ENCODE data around the gene ADSS1. TPM values are rescaled to one million over a fixed set of nuclear protein-coding genes. Genes with fewer than 3 reads are reported as not detected.

ADSS1 gene
- total RNA-seq, 4 donors from 2014 or later: 4.4 to 11.3 (median 7.1) TPM; not detected in 1

DNA sequence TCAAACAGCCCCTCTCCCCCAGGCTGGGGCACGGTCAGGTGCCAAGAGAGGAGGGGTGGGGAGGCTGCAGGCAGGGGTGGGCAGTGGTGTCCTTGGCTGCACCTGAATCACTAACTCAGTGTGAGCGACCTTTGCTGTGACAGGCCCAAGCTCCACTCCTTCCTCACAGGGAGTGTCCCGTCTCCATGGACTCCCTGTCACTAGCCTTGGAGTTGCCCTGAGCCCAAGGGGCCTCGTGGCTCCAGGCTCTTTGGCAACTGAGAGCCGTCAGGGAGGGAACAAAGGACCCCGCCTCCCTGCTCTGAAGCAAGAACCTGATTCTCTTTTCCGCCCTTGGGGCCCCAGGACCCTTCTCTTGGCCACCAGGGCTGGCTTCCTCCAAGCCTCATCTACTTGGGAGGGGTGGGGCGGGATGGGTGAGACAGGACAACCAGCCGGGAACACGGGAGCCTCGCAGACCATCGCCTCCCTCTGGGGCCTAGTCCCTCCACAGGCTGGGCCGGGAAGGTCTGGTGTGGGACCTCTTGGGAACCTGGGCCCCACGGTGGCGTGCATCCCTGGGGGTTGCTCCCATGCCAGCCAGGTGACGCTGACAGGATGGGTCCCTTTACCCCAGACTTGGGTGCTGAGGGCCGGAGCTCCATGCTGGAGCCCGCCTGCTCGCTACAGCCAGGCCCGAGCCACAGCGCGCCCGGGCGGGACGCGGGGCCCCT, 935 bp upstream of the ADSS1 start:
- peak; percentile 25 for DNase-seq
- peak overlapping the region in 2 of 4 donors; percentile 64 to 67 for H3K4me3 ChIP-seq

DNA sequence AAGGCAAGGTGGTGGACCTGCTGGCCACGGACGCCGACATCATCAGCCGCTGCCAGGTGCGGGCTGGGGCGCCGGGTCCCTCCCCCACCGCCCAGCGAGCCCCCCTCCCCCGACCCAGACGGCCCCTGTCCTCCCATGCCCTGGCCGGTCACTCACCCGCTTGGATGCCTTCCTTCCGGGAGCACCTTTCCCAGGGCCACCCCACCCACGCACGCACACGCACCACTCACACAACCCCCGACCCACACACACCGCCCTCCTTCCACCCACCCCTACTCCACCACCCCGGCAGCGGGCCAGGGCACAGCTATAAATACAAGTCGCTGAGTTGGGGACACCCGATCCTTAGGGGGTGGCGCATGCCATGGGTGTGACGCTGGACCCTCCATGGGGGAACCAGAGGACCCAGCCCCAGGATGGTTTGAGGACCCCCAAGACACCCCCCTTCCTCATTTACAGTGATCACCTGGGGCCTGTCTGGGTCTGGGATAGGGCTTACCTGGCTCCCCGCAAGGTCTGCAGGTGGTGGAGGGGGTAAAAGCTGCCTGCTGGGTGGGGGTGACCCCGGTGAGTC, 465 bp downstream of the ADSS1 start:
- in situ Hi-C loops (cut with MboI; ENCODE audit: low pct_ligation_motif_present in 1 of 4, low pct_unique_long_range_greater_than_20kb in 1 of 4, low sequenced_read_pairs in 3 of 4) (no loop called here), intact Hi-C loops (cut with DNase I; ENCODE audit: low total_unique reads) (no loop called here)
- H3K36me3 ChIP-seq: no peaks in the 10 kb centered on the region
- no peaks in the 10 kb centered on the region for H3K27me3 ChIP-seq
- TF ChIP-seq EP300 (IDR thresholded peaks at IDR 0.05; ENCODE audit: low read depth): no peak
- TF ChIP-seq POLR2AphosphoS5 (IDR thresholded peaks at IDR 0.05): no peak
- TF ChIP-seq, protein P1, sequence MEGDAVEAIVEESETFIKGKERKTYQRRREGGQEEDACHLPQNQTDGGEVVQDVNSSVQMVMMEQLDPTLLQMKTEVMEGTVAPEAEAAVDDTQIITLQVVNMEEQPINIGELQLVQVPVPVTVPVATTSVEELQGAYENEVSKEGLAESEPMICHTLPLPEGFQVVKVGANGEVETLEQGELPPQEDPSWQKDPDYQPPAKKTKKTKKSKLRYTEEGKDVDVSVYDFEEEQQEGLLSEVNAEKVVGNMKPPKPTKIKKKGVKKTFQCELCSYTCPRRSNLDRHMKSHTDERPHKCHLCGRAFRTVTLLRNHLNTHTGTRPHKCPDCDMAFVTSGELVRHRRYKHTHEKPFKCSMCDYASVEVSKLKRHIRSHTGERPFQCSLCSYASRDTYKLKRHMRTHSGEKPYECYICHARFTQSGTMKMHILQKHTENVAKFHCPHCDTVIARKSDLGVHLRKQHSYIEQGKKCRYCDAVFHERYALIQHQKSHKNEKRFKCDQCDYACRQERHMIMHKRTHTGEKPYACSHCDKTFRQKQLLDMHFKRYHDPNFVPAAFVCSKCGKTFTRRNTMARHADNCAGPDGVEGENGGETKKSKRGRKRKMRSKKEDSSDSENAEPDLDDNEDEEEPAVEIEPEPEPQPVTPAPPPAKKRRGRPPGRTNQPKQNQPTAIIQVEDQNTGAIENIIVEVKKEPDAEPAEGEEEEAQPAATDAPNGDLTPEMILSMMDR (IDR thresholded peaks at IDR 0.05): no peak
- WGBS, 2 donors (ENCODE audit: low coverage in 1 of 2): 4 to 40% methylated on average over 2 to 25 of the region's 27 CpGs
- H3K4me1 ChIP-seq: peaks cover 23 to 32% (median 28%) of the 10 kb centered on the region in 4 donors
- H3K9me3 ChIP-seq: no peaks in the 10 kb centered on the region
- peak; percentile 38 for DNase-seq
- peak overlapping the region; percentile 13 to 67 (median 58) for H3K4me3 ChIP-seq
- H3K27ac ChIP-seq: peak overlapping the region; percentile 45 to 82 (median 70)

More for the DNA sequence above, 935 bp upstream of the ADSS1 start:
- H3K4me1 ChIP-seq: peaks cover 23 to 32% (median 28%) of the 10 kb centered on the region in 4 donors
- H3K27me3 ChIP-seq: no peaks in the 10 kb centered on the region
- intact Hi-C loops (cut with DNase I; ENCODE audit: low total_unique reads) (no loop called here), in situ Hi-C loops (cut with MboI; ENCODE audit: low pct_ligation_motif_present in 1 of 4, low pct_unique_long_range_greater_than_20kb in 1 of 4, low sequenced_read_pairs in 3 of 4) (no loop called here)
- 48% methylated on average over 15 of the region's 26 CpGs; no CpG with 5 or more reads in 1 of the 2 donors for WGBS, 2 donors (ENCODE audit: low coverage in 1 of 2)
- TF ChIP-seq POLR2AphosphoS5 (IDR thresholded peaks at IDR 0.05) (no peak), POLR2A (IDR thresholded peaks at IDR 0.05) (no peak), EP300 (IDR thresholded peaks at IDR 0.05; ENCODE audit: low read depth) (no peak)
- TF ChIP-seq, protein P1 (IDR thresholded peaks at IDR 0.05): no peak
- no peaks in the 10 kb centered on the region for H3K9me3 ChIP-seq
- H3K27ac ChIP-seq: peak overlapping the region; percentile 45 to 82 (median 70)
- no peaks in the 10 kb centered on the region for H3K36me3 ChIP-seq

DNA sequence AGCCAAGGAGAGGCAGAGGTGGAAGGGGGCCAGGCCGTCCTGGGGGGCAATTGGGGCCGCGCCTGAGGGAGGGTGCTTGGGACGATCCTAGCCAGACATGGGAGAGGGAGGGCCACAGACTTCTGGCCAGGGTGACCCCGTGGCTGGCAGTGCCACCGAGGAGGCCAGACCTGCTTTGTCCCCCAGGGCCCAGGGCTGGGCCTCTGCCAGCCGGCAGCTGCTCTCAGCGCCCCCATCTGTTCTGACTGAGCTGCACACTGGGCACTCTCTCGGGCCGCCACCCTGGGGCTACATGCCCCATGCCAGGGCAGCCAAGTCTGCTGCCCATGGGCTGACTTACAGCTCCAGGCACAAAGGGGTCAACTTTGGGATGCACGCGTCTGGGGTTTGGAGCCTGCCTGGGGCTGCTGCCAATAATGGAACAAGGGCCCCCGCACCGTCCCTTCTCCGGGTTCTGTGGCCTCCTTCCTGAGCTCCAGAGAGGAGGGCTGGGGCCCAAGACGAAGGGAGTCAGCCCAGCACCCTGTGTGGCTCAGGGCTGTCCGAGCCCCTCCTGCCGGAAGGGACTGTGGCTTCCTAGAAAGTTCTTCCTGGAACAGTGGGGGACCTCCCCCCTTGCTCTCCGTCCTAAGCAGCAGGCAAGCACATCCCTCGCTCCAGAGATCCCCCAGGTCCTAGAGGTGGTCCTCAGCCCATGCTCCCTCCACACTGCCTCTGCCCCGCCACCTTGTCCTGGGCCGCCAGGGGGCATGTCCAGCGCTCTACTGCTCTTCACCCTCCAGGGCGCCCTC, 1.1 kb downstream of the ADSS1 start:
- Histone ChIP-seq H3K4me1 (peaks cover 23 to 32% (median 28%) of the 10 kb centered on the region in 4 donors), H3K4me3 (peak overlapping the region in 3 of 4 donors; percentile 51 to 67 (median 64)), H3K27me3 (no peaks in the 10 kb centered on the region), H3K27ac (peak overlapping the region in 3 of 4 donors; percentile 2 to 82 (median 74)), H3K36me3 (no peaks in the 10 kb centered on the region), H3K9me3 (no peaks in the 10 kb centered on the region)
- 0 to 41% methylated on average over 1 to 18 of the region's 24 CpGs for WGBS, 2 donors (ENCODE audit: low coverage in 1 of 2)
- in situ Hi-C loops (cut with MboI; ENCODE audit: low pct_ligation_motif_present in 1 of 4, low pct_unique_long_range_greater_than_20kb in 1 of 4, low sequenced_read_pairs in 3 of 4) (no loop called here), intact Hi-C loops (cut with DNase I; ENCODE audit: low total_unique reads) (no loop called here)
- no peak for TF ChIP-seq EP300 (IDR thresholded peaks at IDR 0.05; ENCODE audit: low read depth)
- TF ChIP-seq, protein P1 (IDR thresholded peaks at IDR 0.05): peak in 1 of 5 experiments; percentile 8
- DNase-seq: peak; percentile 37

All from transverse colon (tissue), 4 donors.